Trophoblast cell (in vitro differentiated cells and primary cell): ENCODE data around the gene CPTP.

ENCODE experiments used
- DNase-seq, 2 donors: peaks; one replicate each; pipeline ENCODE4 v3.0.0-alpha.2; 2016
- H2AFZ ChIP-seq: 2 replicates; pipeline ENCODE4 v1.6.1; 2013; ENCODE audit warnings: low read length, moderate library complexity, mild to moderate bottlenecking; ENCODE audit not compliant: insufficient read depth, poor library complexity
- H2AK5ac ChIP-seq: 2 replicates; pipeline ENCODE4 v1.6.1; 2013; ENCODE audit warnings: mild to moderate bottlenecking, low read length
- H2BK120ac ChIP-seq: 2 replicates; pipeline ENCODE4 v1.6.1; 2013; ENCODE audit warnings: low read length, mild to moderate bottlenecking, moderate library complexity; ENCODE audit not compliant: insufficient read depth, poor library complexity
- H2BK12ac ChIP-seq: 2 replicates; pipeline ENCODE4 v1.6.1; 2013; ENCODE audit warnings: mild to moderate bottlenecking, low read length, moderate library complexity
- H2BK5ac ChIP-seq: 2 replicates; pipeline ENCODE4 v1.6.1; 2013; ENCODE audit warnings: low read length, low read depth, moderate library complexity, mild to moderate bottlenecking; ENCODE audit not compliant: poor library complexity
- H3K14ac ChIP-seq: 2 replicates; pipeline ENCODE4 v1.6.1; 2013; ENCODE audit warnings: mild to moderate bottlenecking, low read length
- H3K18ac ChIP-seq: 2 replicates; pipeline ENCODE4 v1.6.1; 2013; ENCODE audit warnings: mild to moderate bottlenecking, low read length
- H3K23ac ChIP-seq: 2 replicates; pipeline ENCODE4 v1.6.1; 2013; ENCODE audit warnings: low read length
- H3K27ac ChIP-seq: 2 replicates; pipeline ENCODE4 v1.5.1; 2013; ENCODE audit warnings: low read depth, mild to moderate bottlenecking, inconsistent platforms, low read length, moderate library complexity
- H3K27me3 ChIP-seq: 2 replicates; pipeline ENCODE4 v1.6.1; 2013; ENCODE audit warnings: inconsistent platforms, mild to moderate bottlenecking, low read length, moderate library complexity; ENCODE audit not compliant: insufficient read depth
- H3K36me3 ChIP-seq, 2 experiments: 1 replicate in 1 of 2; 2 replicates in 1 of 2; pipeline ENCODE4 v1.6.1; 2013; ENCODE audit warnings: low read length in 2 of 2, mild to moderate bottlenecking in 2 of 2, moderate library complexity in 1 of 2; ENCODE audit not compliant: insufficient read depth in 2 of 2, control insufficient read depth in 1 of 2
- H3K4ac ChIP-seq: 2 replicates; pipeline ENCODE4 v1.6.1; 2013; ENCODE audit warnings: low read depth, mild to moderate bottlenecking, low read length, moderate library complexity
- H3K4me1 ChIP-seq, 2 experiments: 1 replicate in 1 of 2; 2 replicates in 1 of 2; pipeline ENCODE4 v1.6.1; 2013; ENCODE audit warnings: low read length in 2 of 2, mild to moderate bottlenecking in 2 of 2, moderate library complexity in 1 of 2; ENCODE audit not compliant: insufficient read depth in 2 of 2, control insufficient read depth in 1 of 2
- H3K4me2 ChIP-seq: 2 replicates; pipeline ENCODE4 v1.6.1; 2013; ENCODE audit warnings: inconsistent platforms, mild to moderate bottlenecking, low read length, moderate library complexity
- H3K4me3 ChIP-seq: 2 replicates; pipeline ENCODE4 v1.5.1; 2013; ENCODE audit warnings: mild to moderate bottlenecking, low read depth, low read length, inconsistent platforms
- H3K79me1 ChIP-seq: one replicate; pipeline ENCODE4 v1.6.1; 2013; ENCODE audit warnings: low read length
- H3K79me2 ChIP-seq: 2 replicates; pipeline ENCODE4 v1.6.1; 2013; ENCODE audit warnings: low read length, mild to moderate bottlenecking; ENCODE audit not compliant: control insufficient read depth, insufficient read depth, poor library complexity
- H3K9ac ChIP-seq: 2 replicates; pipeline ENCODE4 v1.6.1; 2013; ENCODE audit warnings: mild to moderate bottlenecking, low read length
- H3K9me3 ChIP-seq: 2 replicates; pipeline ENCODE4 v1.6.1; 2013; ENCODE audit warnings: low read depth, mild to moderate bottlenecking, control low read depth, inconsistent platforms, low read length; ENCODE audit not compliant: insufficient read depth
- H4K12ac ChIP-seq: 2 replicates; pipeline ENCODE4 v1.6.1; 2013; ENCODE audit warnings: low read depth, mild to moderate bottlenecking, low read length, moderate library complexity
- H4K8ac ChIP-seq: 2 replicates; pipeline ENCODE4 v1.6.1; 2013; ENCODE audit warnings: low read depth, mild to moderate bottlenecking, low read length, moderate library complexity
- H4K91ac ChIP-seq: one replicate; pipeline ENCODE4 v1.6.1; 2013; ENCODE audit warnings: low read depth, mild to moderate bottlenecking, low read length, moderate library complexity
- WGBS: extraction: QIAGEN DNeasy Blood & Tissue Kit; methylation state at CpG from one replicate; pipeline ENCODE4 v1.1.7; 2013; ENCODE audit warnings: missing lambda C conversion rate; ENCODE audit not compliant: insufficient read length, insufficient coverage; ENCODE audit errors: extremely low coverage; 5-methylcytosine and 5-hydroxymethylcytosine counted together

Gene CPTP

GRCh38 chr1:1291548-1292441, 32.8 kb upstream of the CPTP start:
- Histone ChIP-seq H4K8ac (no peak overlapping the region), H3K4me1 (no peaks in the 10 kb centered on the region), H3K79me2 (no peaks in the 10 kb centered on the region), H4K12ac (no peak overlapping the region), H3K9me3 (peaks cover 4% of the 10 kb centered on the region), H2BK120ac (no peak overlapping the region), H3K4me3 (no peak overlapping the region), H3K23ac (no peak overlapping the region), H3K4ac (no peak overlapping the region), H3K14ac (no peak overlapping the region), H3K9ac (no peak overlapping the region), H2AFZ (no peak overlapping the region), H2AK5ac (no peak overlapping the region), H3K4me2 (no peak overlapping the region), H2BK12ac (no peak overlapping the region), H3K79me1 (no peaks in the 10 kb centered on the region), H3K27me3 (no peaks in the 10 kb centered on the region), H3K18ac (no peak overlapping the region), H2BK5ac (no peak overlapping the region), H3K27ac (no peak overlapping the region), H3K36me3 (peaks cover 26 to 34% of the 10 kb centered on the region in 2 experiments), H4K91ac (no peak overlapping the region)
- WGBS: no CpG with 5 or more reads among the region's 45 CpGs
- peak; percentile 76 to 84 for DNase-seq

DNA sequence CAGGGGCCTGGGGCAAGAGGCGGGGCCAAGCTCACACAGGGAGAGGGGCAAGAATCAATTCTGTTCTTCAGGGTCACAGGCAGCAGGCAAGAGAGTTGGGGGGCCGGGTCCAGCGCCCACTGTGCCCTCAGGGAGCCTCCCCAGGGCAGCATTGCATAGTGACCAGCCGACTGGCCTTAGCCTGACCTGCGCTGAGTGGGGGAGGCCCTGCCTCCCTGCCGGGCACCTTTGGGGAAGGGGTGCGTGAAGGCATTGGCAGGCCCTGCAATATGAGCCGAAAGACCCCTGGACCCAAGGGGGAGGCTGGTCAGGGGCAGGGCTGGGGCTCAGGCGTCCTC, 32.2 kb upstream of the CPTP start:
- Histone ChIP-seq H3K36me3 (peaks cover 28 to 35% of the 10 kb centered on the region in 2 experiments), H3K79me2 (no peaks in the 10 kb centered on the region), H3K9ac (no peak overlapping the region), H3K27ac (no peak overlapping the region), H3K18ac (no peak overlapping the region), H3K4me1 (no peaks in the 10 kb centered on the region), H2BK120ac (no peak overlapping the region), H2BK5ac (no peak overlapping the region), H3K27me3 (no peaks in the 10 kb centered on the region), H3K4me2 (no peak overlapping the region), H2AFZ (no peak overlapping the region), H2AK5ac (no peak overlapping the region), H2BK12ac (no peak overlapping the region), H3K4me3 (no peak overlapping the region), H4K12ac (no peak overlapping the region), H3K14ac (no peak overlapping the region), H4K8ac (no peak overlapping the region), H3K9me3 (peaks cover 5% of the 10 kb centered on the region), H3K79me1 (no peaks in the 10 kb centered on the region), H3K4ac (no peak overlapping the region), H4K91ac (no peak overlapping the region), H3K23ac (no peak overlapping the region)
- no peak for DNase-seq
- WGBS: no CpG with 5 or more reads among the region's 9 CpGs

- WGBS: no CpG with 5 or more reads among the region's 18 CpGs
- H3K9ac ChIP-seq: no peak overlapping the region
- H2BK5ac ChIP-seq: no peak overlapping the region
- no peak overlapping the region for H3K4me2 ChIP-seq
- H4K8ac ChIP-seq: no peak overlapping the region
- no peaks in the 10 kb centered on the region for H3K79me1 ChIP-seq
- H4K12ac ChIP-seq: no peak overlapping the region
- H2BK120ac ChIP-seq: no peak overlapping the region
- no peaks in the 10 kb centered on the region for H3K79me2 ChIP-seq
- no peak overlapping the region for H3K4me3 ChIP-seq
- no peak overlapping the region for H3K23ac ChIP-seq
- peaks cover 8% of the 10 kb centered on the region for H3K9me3 ChIP-seq
- H3K27ac ChIP-seq: no peak overlapping the region
- H3K4me1 ChIP-seq: no peaks in the 10 kb centered on the region
- no peak overlapping the region for H3K14ac ChIP-seq
- no peak overlapping the region for H2BK12ac ChIP-seq
- no peaks in the 10 kb centered on the region for H3K27me3 ChIP-seq
- no peak overlapping the region for H3K4ac ChIP-seq
- no peak overlapping the region for H2AFZ ChIP-seq
- no peak overlapping the region for H2AK5ac ChIP-seq
- H3K36me3 ChIP-seq: peaks cover 32 to 39% of the 10 kb centered on the region in 2 experiments
- no peak overlapping the region for H3K18ac ChIP-seq
- DNase-seq: no peak
- no peak overlapping the region for H4K91ac ChIP-seq
Observed at GRCh38 chr1:1292851-1293250, 31.8 kb upstream of the CPTP start.

GRCh38 chr1:1293263-1294249, 31.0 kb upstream of the CPTP start:
- no peaks in the 10 kb centered on the region for H3K79me1 ChIP-seq

More at GRCh38 chr1:1293263-1294249, 31.0 kb upstream of the CPTP start:
- Histone ChIP-seq H4K91ac (no peak overlapping the region), H3K4ac (no peak overlapping the region), H2BK12ac (no peak overlapping the region), H3K27ac (no peak overlapping the region), H4K12ac (no peak overlapping the region), H2AK5ac (no peak overlapping the region), H3K14ac (no peak overlapping the region), H3K4me3 (no peak overlapping the region), H3K79me2 (no peaks in the 10 kb centered on the region), H2AFZ (no peak overlapping the region), H3K18ac (no peak overlapping the region), H2BK120ac (no peak overlapping the region), H3K36me3 (peaks cover 35 to 42% of the 10 kb centered on the region in 2 experiments), H3K9me3 (peaks cover 6% of the 10 kb centered on the region), H2BK5ac (no peak overlapping the region), H3K4me1 (no peaks in the 10 kb centered on the region), H4K8ac (no peak overlapping the region), H3K4me2 (no peak overlapping the region), H3K9ac (no peak overlapping the region), H3K23ac (no peak overlapping the region), H3K27me3 (no peaks in the 10 kb centered on the region)
- no CpG with 5 or more reads among the region's 94 CpGs for WGBS
- peak in 1 of 2 donors; percentile 42 for DNase-seq
